Panc1 (cell line): Measurements from ENCODE around the gene TMEM40.

Experiments used
- CTCF ChIP-seq: fragments of 450-650 bp; IDR thresholded peaks from 2 replicates; pipeline ENCODE4 v1.5.1; 2017; ENCODE audit warnings: mild to moderate bottlenecking
- POLR2AphosphoS5 ChIP-seq: IDR thresholded peaks from 2 replicates; pipeline ENCODE4 v1.6.1; 2012; ENCODE audit warnings: mild to moderate bottlenecking, low read depth, low read length, moderate library complexity
- REST ChIP-seq, 2 experiments: IDR thresholded peaks; 2 replicates each; pipeline ENCODE4 v1.6.1; 2011 to 2012; ENCODE audit warnings: low read depth in 2 of 2, control low read depth in 1 of 2, low read length in 1 of 2, mild to moderate bottlenecking in 1 of 2, moderate library complexity in 1 of 2; ENCODE audit not compliant: insufficient read depth in 1 of 2
- SIN3A ChIP-seq: IDR thresholded peaks from 2 replicates; pipeline ENCODE4 v1.6.1; 2012; ENCODE audit warnings: low read depth, mild to moderate bottlenecking, low read length, moderate library complexity, borderline replicate concordance; ENCODE audit not compliant: insufficient read depth
- TCF7L2 ChIP-seq: IDR thresholded peaks from 2 replicates; pipeline ENCODE4 v1.6.1; 2011; ENCODE audit warnings: mild to moderate bottlenecking, low read depth, low read length, inconsistent platforms

GRCh38 chr3:12687948-12688347 is 71.1 kb downstream of the TMEM40 start:
- no peak for TF ChIP-seq CTCF
- no peak for TF ChIP-seq POLR2AphosphoS5
- TF ChIP-seq REST (IDR thresholded peaks at IDR 0.05; ENCODE audit: insufficient read depth in 1 of 2, low read depth in 2 of 2, low read length in 1 of 2): no peak
- TF ChIP-seq TCF7L2: peak; percentile 69
- TF ChIP-seq SIN3A: no peak
